Measurements from ENCODE around the gene MFF. TPM values are rescaled to one million over a fixed set of nuclear protein-coding genes. Genes with fewer than 3 reads are reported as not detected.

MFF gene
- total RNA-seq, 1 donor from 2014 or later = 63.4 TPM

- DNase-seq (ENCODE audit: low read depth) (no peak), FAIRE-seq (no peak)
- H3K4me3 ChIP-seq (ENCODE audit: low read depth, low read length) = no peak overlapping the region
- no peaks in the 10 kb centered on the region for H3K36me3 ChIP-seq (ENCODE audit: control insufficient read depth, insufficient read depth, low read length)
- no peaks in the 10 kb centered on the region for H3K27me3 ChIP-seq (ENCODE audit: control insufficient read depth, insufficient read depth, low read length)
- no peak for TF ChIP-seq CTCF (IDR thresholded peaks at IDR 0.05; ENCODE audit: insufficient read depth, low read length, severe bottlenecking)
Measured at GRCh38 chr2:227365833-227366232, 40.8 kb downstream of the MFF start.

- peak; percentile 67 for DNase-seq (ENCODE audit: low read depth)
- TF ChIP-seq CTCF (IDR thresholded peaks at IDR 0.05; ENCODE audit: insufficient read depth, low read length, severe bottlenecking) = no peak
- FAIRE-seq = no peak
- no peaks in the 10 kb centered on the region for H3K27me3 ChIP-seq (ENCODE audit: control insufficient read depth, insufficient read depth, low read length)
- no peaks in the 10 kb centered on the region for H3K36me3 ChIP-seq (ENCODE audit: control insufficient read depth, insufficient read depth, low read length)
- H3K4me3 ChIP-seq (ENCODE audit: low read depth, low read length) = no peak overlapping the region
Measured at GRCh38 chr2:227366769-227367426, 41.8 kb downstream of the MFF start.

- Histone ChIP-seq H3K4me3 (ENCODE audit: low read depth, low read length) (no peak overlapping the region), H3K36me3 (ENCODE audit: control insufficient read depth, insufficient read depth, low read length) (no peaks in the 10 kb centered on the region), H3K27me3 (ENCODE audit: control insufficient read depth, insufficient read depth, low read length) (no peaks in the 10 kb centered on the region)
- TF ChIP-seq CTCF (IDR thresholded peaks at IDR 0.05; ENCODE audit: insufficient read depth, low read length, severe bottlenecking) = no peak
- FAIRE-seq (no peak), DNase-seq (ENCODE audit: low read depth) (no peak)
Measured at GRCh38 chr2:227367427-227367795, 42.4 kb downstream of the MFF start.

DNA sequence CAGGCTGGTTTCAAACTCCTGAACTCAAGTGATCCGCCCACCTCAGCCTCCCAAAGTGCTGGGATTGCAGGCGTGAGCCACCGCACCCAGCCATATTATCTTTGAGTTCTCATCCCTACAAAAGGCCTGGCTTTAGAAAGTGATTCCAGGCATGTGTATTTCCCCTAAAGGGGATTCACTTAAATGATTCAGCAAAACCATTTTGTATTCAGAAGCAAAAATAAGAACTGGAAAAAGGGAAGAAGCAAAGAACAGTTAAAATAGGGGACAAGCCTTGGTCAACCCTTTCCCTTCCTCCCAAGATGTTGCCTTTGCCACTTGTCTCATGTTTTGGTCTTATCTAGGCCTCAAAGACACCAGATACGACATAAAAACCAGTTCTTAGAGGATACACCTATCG lies 43.5 kb downstream of the MFF start:
- Histone ChIP-seq H3K4me3 (ENCODE audit: low read depth, low read length) (no peak overlapping the region), H3K27me3 (ENCODE audit: control insufficient read depth, insufficient read depth, low read length) (no peaks in the 10 kb centered on the region), H3K36me3 (ENCODE audit: control insufficient read depth, insufficient read depth, low read length) (no peaks in the 10 kb centered on the region)
- DNase-seq (ENCODE audit: low read depth) = no peak
- no peak for TF ChIP-seq CTCF (IDR thresholded peaks at IDR 0.05; ENCODE audit: insufficient read depth, low read length, severe bottlenecking)
- FAIRE-seq = no peak

DNA sequence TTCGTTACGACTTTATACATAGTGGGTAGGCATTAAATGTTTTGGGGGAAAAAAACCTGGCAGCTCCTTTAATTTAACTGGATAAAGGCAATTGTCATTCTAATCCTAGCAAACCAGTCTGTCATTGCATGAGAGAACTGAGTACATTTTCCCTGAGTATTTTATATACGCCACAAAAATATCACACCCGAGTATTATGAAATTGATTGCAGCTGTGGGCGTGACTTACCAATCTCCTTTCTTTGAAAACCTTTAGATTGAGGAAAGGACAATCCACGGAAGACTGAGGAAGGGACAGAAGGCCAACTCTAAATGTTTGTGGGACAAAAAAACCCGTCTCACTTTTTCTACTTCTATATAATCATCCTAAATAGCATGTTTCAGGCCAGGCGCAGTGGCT lies 45.0 kb downstream of the MFF start:
- no peaks in the 10 kb centered on the region for H3K27me3 ChIP-seq (ENCODE audit: control insufficient read depth, insufficient read depth, low read length)
- no peaks in the 10 kb centered on the region for H3K36me3 ChIP-seq (ENCODE audit: control insufficient read depth, insufficient read depth, low read length)
- no peak overlapping the region for H3K4me3 ChIP-seq (ENCODE audit: low read depth, low read length)
- no peak for FAIRE-seq
- no peak for DNase-seq (ENCODE audit: low read depth)
- no peak for TF ChIP-seq CTCF (IDR thresholded peaks at IDR 0.05; ENCODE audit: insufficient read depth, low read length, severe bottlenecking)

DNA sequence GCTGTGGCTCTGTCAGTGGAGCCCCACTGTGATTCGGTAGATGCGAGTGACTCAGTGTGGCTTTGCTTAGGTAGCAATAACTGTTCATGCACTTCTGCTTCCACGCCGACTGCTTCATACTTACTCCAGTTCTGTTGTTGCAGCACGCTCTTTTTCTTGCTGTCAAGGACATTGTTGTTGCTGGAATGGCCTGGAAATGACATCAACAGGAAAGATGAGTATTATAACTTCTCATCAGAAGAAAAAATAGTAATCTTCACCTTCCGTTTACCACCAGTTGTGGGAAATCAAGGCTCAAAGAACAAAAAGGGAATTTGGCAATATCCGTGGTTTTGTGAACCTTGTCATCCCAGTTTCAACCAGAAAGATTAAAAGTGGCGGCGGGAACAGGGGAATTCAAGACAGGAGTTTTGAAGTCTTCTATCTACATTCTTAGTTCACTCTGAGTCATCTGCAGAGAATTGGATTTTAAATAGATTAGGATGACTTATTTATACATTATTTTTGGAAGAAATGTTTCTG lies 45.8 kb downstream of the MFF start:
- DNase-seq (ENCODE audit: low read depth) (peak; percentile 46), FAIRE-seq (no peak)
- Histone ChIP-seq H3K36me3 (ENCODE audit: control insufficient read depth, insufficient read depth, low read length) (no peaks in the 10 kb centered on the region), H3K27me3 (ENCODE audit: control insufficient read depth, insufficient read depth, low read length) (no peaks in the 10 kb centered on the region), H3K4me3 (ENCODE audit: low read depth, low read length) (no peak overlapping the region)
- TF ChIP-seq CTCF (IDR thresholded peaks at IDR 0.05; ENCODE audit: insufficient read depth, low read length, severe bottlenecking) = no peak

Measured in bronchial epithelial cell (primary cell).